SK-N-MC (cell line): ENCODE results near the gene TAX1BP1.

ENCODE experiments used
- EZH2 ChIP-seq: fragments of 200-600 bp; sonication (generic); IDR thresholded peaks from one replicate; pipeline ENCODE4 v1.6.1; 2017; ENCODE audit warnings: antibody characterized with exemption
- FOXP2 ChIP-seq: optimal IDR thresholded peaks from 2 replicates; pipeline ENCODE3; 2011; ENCODE audit warnings: mild to moderate bottlenecking, moderate library complexity; ENCODE audit not compliant: insufficient read depth; ENCODE audit errors: extremely low read length, control extremely low read depth
- POLR2AphosphoS5 ChIP-seq: IDR thresholded peaks from 2 replicates; pipeline ENCODE4 v1.6.1; 2012; ENCODE audit warnings: mild to moderate bottlenecking, low read depth, low read length, borderline replicate concordance

DNA sequence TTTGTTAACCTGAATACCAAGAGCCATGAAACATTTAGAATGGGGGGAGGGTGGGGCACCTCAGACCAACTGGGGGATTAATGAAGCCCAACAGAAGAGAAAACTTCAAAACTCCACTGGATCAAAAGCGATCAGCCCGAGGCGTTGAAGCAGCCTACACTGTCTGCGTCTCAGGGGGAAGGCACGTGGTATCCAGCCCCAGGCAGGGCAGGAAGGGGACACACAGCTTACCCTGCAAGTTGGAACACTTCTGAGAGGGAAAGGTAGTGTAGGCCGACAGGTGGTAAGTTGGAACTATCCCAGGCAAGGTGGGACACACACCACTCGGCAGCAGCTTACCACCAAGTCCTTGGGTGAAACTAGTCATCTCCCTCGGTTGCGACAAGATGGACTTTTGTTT is 102.9 kb downstream of the TAX1BP1 start:
- TF ChIP-seq EZH2 (no peak), POLR2AphosphoS5 (no peak), FOXP2 (no peak)
